SJSA1 (cell line): ENCODE data around the gene THRB. TPM values are rescaled to one million over a fixed set of nuclear protein-coding genes. Genes with fewer than 3 reads are reported as not detected.

Source experiments
- DNase-seq, 2 experiments: peaks; one replicate each; pipeline ENCODE4 v3.0.0-alpha.2; 2015 to 2020; ENCODE audit warnings: low spot score in 2 of 2, low read depth in 1 of 2
- H3K27ac ChIP-seq: fragments of 250-450 bp; sonication (Bioruptor Pico); 2 replicates; pipeline ENCODE4 v1.5.1; 2020; ENCODE audit warnings: mild to moderate bottlenecking, moderate library complexity
- H3K27me3 ChIP-seq: fragments of 250-450 bp; sonication (Bioruptor Pico); replicated peaks from 2 replicates; pipeline ENCODE4 v1.5.1; 2020; ENCODE audit warnings: mild to moderate bottlenecking, moderate library complexity
- H3K36me3 ChIP-seq: fragments of 250-450 bp; sonication (Bioruptor Pico); 2 replicates; pipeline ENCODE4 v1.5.1; 2020; ENCODE audit warnings: mild to moderate bottlenecking
- H3K4me1 ChIP-seq: fragments of 250-450 bp; sonication (Bioruptor Pico); replicated peaks from 2 replicates; pipeline ENCODE4 v1.6.1; 2021; ENCODE audit warnings: mild to moderate bottlenecking
- H3K4me3 ChIP-seq: fragments of 250-450 bp; sonication (Bioruptor Pico); 2 replicates; pipeline ENCODE4 v1.5.1; 2020; ENCODE audit warnings: mild to moderate bottlenecking
- H3K9me3 ChIP-seq: fragments of 250-450 bp; sonication (Bioruptor Pico); replicated peaks from 2 replicates; pipeline ENCODE4 v1.5.1; 2020; ENCODE audit warnings: mild to moderate bottlenecking
- total RNA-seq: library from RNA; depleted of rRNA; stranded (reverse); fragments of >200 nt; shearing (Covaris generic); gene quantifications from 2 replicates; pipeline ENCODE4 v1.2.3, GENCODE V29; 2014

The THRB gene
- total RNA-seq, 1 experiment from 2014 or later: 3.2 TPM

- H3K9me3 ChIP-seq: no peaks in the 10 kb centered on the region
- no peaks in the 10 kb centered on the region for H3K36me3 ChIP-seq
- H3K4me3 ChIP-seq: no peak overlapping the region
- no peaks in the 10 kb centered on the region; the same call in 1 of the 2 replicates for H3K27me3 ChIP-seq
- no peak overlapping the region for H3K27ac ChIP-seq
- H3K4me1 ChIP-seq: 0 out of 2 replicates have a peak, but pooled peaks cover 4% of the 10 kb centered on the region
- DNase-seq: no peak
These were observed 118.7 kb downstream of the THRB start for GRCh38 chr3:24375947-24376384.

GRCh38 chr3:24374801-24375200 lies 119.8 kb downstream of the THRB start:
- Histone ChIP-seq H3K36me3 (no peaks in the 10 kb centered on the region), H3K4me3 (no peak overlapping the region), H3K27me3 (no peaks in the 10 kb centered on the region; the same call in 1 of the 2 replicates), H3K9me3 (no peaks in the 10 kb centered on the region), H3K27ac (no peak overlapping the region), H3K4me1 (0 out of 2 replicates have a peak, but pooled peaks cover 4% of the 10 kb centered on the region)
- no peak for DNase-seq

GRCh38 chr3:24373198-24373959 lies 121.3 kb downstream of the THRB start:
- Histone ChIP-seq H3K27me3 (no peaks in the 10 kb centered on the region; the same call in 1 of the 2 replicates), H3K36me3 (no peaks in the 10 kb centered on the region), H3K9me3 (no peaks in the 10 kb centered on the region), H3K4me3 (no peak overlapping the region), H3K4me1 (0 out of 2 replicates have a peak, but pooled peaks cover 6% of the 10 kb centered on the region), H3K27ac (no peak overlapping the region)
- DNase-seq: no peak

GRCh38 chr3:24372559-24373197 lies 122.0 kb downstream of the THRB start:
- Histone ChIP-seq H3K4me3 (no peak overlapping the region), H3K4me1 (peaks cover 8% of the 10 kb centered on the region), H3K27ac (no peak overlapping the region), H3K9me3 (no peaks in the 10 kb centered on the region), H3K27me3 (no peaks in the 10 kb centered on the region; the same call in 1 of the 2 replicates), H3K36me3 (no peaks in the 10 kb centered on the region)
- DNase-seq: no peak

- DNase-seq: no peak
- no peak overlapping the region for H3K27ac ChIP-seq
- peaks cover 25% of the 10 kb centered on the region for H3K4me1 ChIP-seq
- H3K27me3 ChIP-seq: no peaks in the 10 kb centered on the region; the same call in 1 of the 2 replicates
- H3K36me3 ChIP-seq: no peaks in the 10 kb centered on the region
- no peak overlapping the region for H3K4me3 ChIP-seq
- no peaks in the 10 kb centered on the region for H3K9me3 ChIP-seq
These were observed 124.1 kb downstream of the THRB start for GRCh38 chr3:24370352-24371090.

GRCh38 chr3:24368605-24369004 lies 126.0 kb downstream of the THRB start:
- Histone ChIP-seq H3K27ac (no peak overlapping the region), H3K36me3 (no peaks in the 10 kb centered on the region), H3K27me3 (no peaks in the 10 kb centered on the region), H3K4me3 (no peak overlapping the region), H3K4me1 (peaks cover 29% of the 10 kb centered on the region), H3K9me3 (no peaks in the 10 kb centered on the region)
- no peak for DNase-seq

- Histone ChIP-seq H3K27ac (peak overlapping the region; percentile 60), H3K27me3 (no peaks in the 10 kb centered on the region)
- DNase-seq: peak in 1 of 2 experiments; percentile 57
These were observed 126.9 kb downstream of the THRB start for GRCh38 chr3:24367664-24368264.

GRCh38 chr3:24367216-24367615 lies 127.4 kb downstream of the THRB start:
- Histone ChIP-seq H3K27ac (peak overlapping the region; percentile 60), H3K27me3 (no peaks in the 10 kb centered on the region), H3K4me3 (no peak overlapping the region), H3K36me3 (no peaks in the 10 kb centered on the region), H3K9me3 (no peaks in the 10 kb centered on the region), H3K4me1 (peaks cover 29% of the 10 kb centered on the region)
- no peak for DNase-seq

More at GRCh38 chr3:24367664-24368264, 126.9 kb downstream of the THRB start:
- H3K4me3 ChIP-seq: no peak overlapping the region
- no peaks in the 10 kb centered on the region for H3K36me3 ChIP-seq
- no peaks in the 10 kb centered on the region for H3K9me3 ChIP-seq
- peaks cover 29% of the 10 kb centered on the region for H3K4me1 ChIP-seq

- Histone ChIP-seq H3K27me3 (no peaks in the 10 kb centered on the region), H3K4me1 (peaks cover 29% of the 10 kb centered on the region), H3K4me3 (no peak overlapping the region), H3K27ac (peak overlapping the region; percentile 74), H3K9me3 (no peaks in the 10 kb centered on the region), H3K36me3 (no peaks in the 10 kb centered on the region)
- peak; percentile 75 to 79 for DNase-seq
These were observed 129.5 kb downstream of the THRB start for GRCh38 chr3:24365168-24365567.

- DNase-seq: no peak
- H3K36me3 ChIP-seq: no peaks in the 10 kb centered on the region
- no peaks in the 10 kb centered on the region for H3K9me3 ChIP-seq
- no peaks in the 10 kb centered on the region for H3K27me3 ChIP-seq
- peaks cover 29% of the 10 kb centered on the region for H3K4me1 ChIP-seq
- no peak overlapping the region for H3K27ac ChIP-seq
- no peak overlapping the region for H3K4me3 ChIP-seq
These were observed 130.3 kb downstream of the THRB start for GRCh38 chr3:24364359-24364758.

GRCh38 chr3:24363242-24363641 lies 131.4 kb downstream of the THRB start:
- Histone ChIP-seq H3K27ac (no peak overlapping the region), H3K4me3 (no peak overlapping the region), H3K36me3 (no peaks in the 10 kb centered on the region), H3K9me3 (no peaks in the 10 kb centered on the region), H3K4me1 (peaks cover 26% of the 10 kb centered on the region), H3K27me3 (no peaks in the 10 kb centered on the region)
- no peak for DNase-seq

- no peaks in the 10 kb centered on the region for H3K27me3 ChIP-seq
These were observed 133.0 kb downstream of the THRB start for GRCh38 chr3:24361623-24362022.

GRCh38 chr3:24360957-24361356 lies 133.7 kb downstream of the THRB start:
- Histone ChIP-seq H3K36me3 (no peaks in the 10 kb centered on the region), H3K9me3 (no peaks in the 10 kb centered on the region), H3K4me1 (peaks cover 12% of the 10 kb centered on the region), H3K27me3 (no peaks in the 10 kb centered on the region), H3K4me3 (no peak overlapping the region), H3K27ac (no peak overlapping the region)
- no peak for DNase-seq

More at GRCh38 chr3:24361623-24362022, 133.0 kb downstream of the THRB start:
- H3K4me3 ChIP-seq: no peak overlapping the region
- no peak for DNase-seq
- H3K36me3 ChIP-seq: no peaks in the 10 kb centered on the region
- no peak overlapping the region for H3K27ac ChIP-seq
- peaks cover 15% of the 10 kb centered on the region for H3K4me1 ChIP-seq
- no peaks in the 10 kb centered on the region for H3K9me3 ChIP-seq
